HCT116 (cell line): ENCODE results near the gene FOXA2.

Experiments used
- EZH2 ChIP-seq: fragments of 200-600 bp; sonication (generic); IDR thresholded peaks from 2 replicates; pipeline ENCODE4 v1.6.1; 2017; ENCODE audit warnings: antibody characterized with exemption, mixed run types
- POLR2AphosphoS5 ChIP-seq: IDR thresholded peaks from 2 replicates; pipeline ENCODE4 v1.6.1; 2011; ENCODE audit warnings: mild to moderate bottlenecking, low read depth, low read length, moderate library complexity
- TF ChIP-seq, protein P1 (sequence below), 3 experiments: fragments of 200-600 bp in 1 of 3; sonication (generic) in 1 of 3; IDR thresholded peaks in 2 of 3; conservative IDR thresholded peaks in 1 of 3; 2 replicates each; pipeline ENCODE4 v1.5.1; 2012 to 2017; ENCODE audit warnings: low read depth in 2 of 3, low read length in 2 of 3, antibody characterized with exemption in 1 of 3, borderline replicate concordance in 1 of 3, control low read depth in 1 of 3, mild to moderate bottlenecking in 1 of 3, mixed read lengths in 1 of 3, mixed run types in 1 of 3, moderate library complexity in 1 of 3; ENCODE audit not compliant: insufficient read depth in 1 of 3

DNA sequence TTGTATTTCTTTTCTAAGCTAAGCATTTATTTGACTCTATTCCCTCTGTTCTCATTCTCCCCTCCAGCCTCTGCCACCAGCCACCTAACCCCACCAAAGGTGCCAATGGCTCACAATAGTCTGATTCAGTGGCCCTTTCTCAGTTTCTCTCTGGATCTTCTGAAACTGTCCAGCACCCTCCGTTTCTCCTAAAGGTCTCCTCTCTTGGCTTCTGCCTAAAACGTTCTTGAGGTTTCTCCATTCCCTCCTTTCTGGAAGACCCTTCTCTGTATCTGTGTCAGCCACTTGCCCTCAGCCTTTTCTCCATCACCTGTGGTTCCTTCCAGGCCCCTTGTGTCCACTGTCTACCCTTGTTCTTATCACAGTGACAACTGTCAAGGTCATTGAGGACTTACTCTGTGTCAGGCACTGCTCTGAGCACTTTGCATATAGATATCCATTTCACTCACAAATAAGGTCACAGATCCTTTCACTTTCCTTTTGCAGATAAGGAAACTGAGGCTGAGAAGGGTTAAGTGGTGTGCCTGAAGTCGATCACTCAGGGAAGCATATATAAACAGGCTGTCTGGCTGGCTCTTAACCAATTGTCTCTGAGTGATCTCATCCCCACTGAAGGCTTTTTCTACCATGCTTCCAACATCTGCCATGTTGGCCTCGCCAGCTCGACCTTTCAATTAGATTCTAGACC lies 48.1 kb downstream of the FOXA2 start:
- TF ChIP-seq POLR2AphosphoS5 (no peak), EZH2 (no peak)
- TF ChIP-seq, protein P1, sequence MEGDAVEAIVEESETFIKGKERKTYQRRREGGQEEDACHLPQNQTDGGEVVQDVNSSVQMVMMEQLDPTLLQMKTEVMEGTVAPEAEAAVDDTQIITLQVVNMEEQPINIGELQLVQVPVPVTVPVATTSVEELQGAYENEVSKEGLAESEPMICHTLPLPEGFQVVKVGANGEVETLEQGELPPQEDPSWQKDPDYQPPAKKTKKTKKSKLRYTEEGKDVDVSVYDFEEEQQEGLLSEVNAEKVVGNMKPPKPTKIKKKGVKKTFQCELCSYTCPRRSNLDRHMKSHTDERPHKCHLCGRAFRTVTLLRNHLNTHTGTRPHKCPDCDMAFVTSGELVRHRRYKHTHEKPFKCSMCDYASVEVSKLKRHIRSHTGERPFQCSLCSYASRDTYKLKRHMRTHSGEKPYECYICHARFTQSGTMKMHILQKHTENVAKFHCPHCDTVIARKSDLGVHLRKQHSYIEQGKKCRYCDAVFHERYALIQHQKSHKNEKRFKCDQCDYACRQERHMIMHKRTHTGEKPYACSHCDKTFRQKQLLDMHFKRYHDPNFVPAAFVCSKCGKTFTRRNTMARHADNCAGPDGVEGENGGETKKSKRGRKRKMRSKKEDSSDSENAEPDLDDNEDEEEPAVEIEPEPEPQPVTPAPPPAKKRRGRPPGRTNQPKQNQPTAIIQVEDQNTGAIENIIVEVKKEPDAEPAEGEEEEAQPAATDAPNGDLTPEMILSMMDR (IDR thresholded peaks at IDR 0.05 in 2 of 3, conservative IDR thresholded peaks at IDR 0.05 in 1 of 3; ENCODE audit: borderline replicate concordance in 1 of 3, insufficient read depth in 1 of 3, low read depth in 2 of 3, low read length in 2 of 3), result no peak
